OCI-LY3 (cell line): ENCODE data around the gene TUBGCP2.
A peak's percentile ranks its signal among the peaks of the same experiment; 100 is the strongest.

ENCODE experiments used
- H2AFZ ChIP-seq: fragments of 200-600, 300-600 bp; shearing (Covaris generic); 2 replicates; pipeline ENCODE4 v1.6.0; 2014; ENCODE audit warnings: antibody characterized with exemption, low read depth, low read length
- H3K27ac ChIP-seq: fragments of 200-600, 300-600 bp; sonication (generic); 2 replicates; pipeline ENCODE4 v1.5.1; 2014; ENCODE audit warnings: mild to moderate bottlenecking, low read length, moderate library complexity, mixed read lengths
- H3K27me3 ChIP-seq: fragments of 200-600, 300-600 bp; sonication (generic); 2 replicates; pipeline ENCODE4 v1.6.1; 2014; ENCODE audit warnings: low read depth, low read length, mixed read lengths
- H3K36me3 ChIP-seq: fragments of 200-600, 300-600 bp; sonication (generic); replicated peaks from 2 replicates; pipeline ENCODE3; 2014; ENCODE audit warnings: low read depth, low read length, mixed read lengths
- H3K4me1 ChIP-seq: fragments of 300-600, 200-600 bp; sonication (generic); 2 replicates; pipeline ENCODE4 v1.6.1; 2014; ENCODE audit warnings: low read length, mixed read lengths
- H3K4me2 ChIP-seq: fragments of 200-600, 300-600 bp; sonication (generic); 2 replicates; pipeline ENCODE4 v1.6.1; 2014; ENCODE audit warnings: low read length, mixed read lengths
- H3K4me3 ChIP-seq: fragments of 300-600, 200-600 bp; sonication (generic); 2 replicates; pipeline ENCODE4 v1.5.1; 2014; ENCODE audit warnings: antibody characterized with exemption, mild to moderate bottlenecking, low read length, moderate library complexity
- H3K79me2 ChIP-seq: fragments of 300-600, 200-600 bp; shearing (Covaris generic); 2 replicates; pipeline ENCODE4 v1.6.1; 2014; ENCODE audit warnings: mild to moderate bottlenecking, low read length, mixed read lengths
- H3K9ac ChIP-seq: fragments of 300-600, 200-600 bp; shearing (Covaris generic); 2 replicates; pipeline ENCODE4 v1.6.0; 2014; ENCODE audit warnings: mild to moderate bottlenecking, low read length, moderate library complexity
- H3K9me3 ChIP-seq: fragments of 200-600, 300-600 bp; shearing (Covaris generic); 2 replicates; pipeline ENCODE4 v1.6.1; 2014; ENCODE audit warnings: low read length, mixed read lengths; ENCODE audit not compliant: insufficient read depth
- H4K20me1 ChIP-seq: fragments of 200-600, 300-600 bp; sonication (generic); 2 replicates; pipeline ENCODE4 v1.6.1; 2016; ENCODE audit warnings: low read length, mixed read lengths; ENCODE audit not compliant: insufficient read depth
- CTCF ChIP-seq: fragments of 200-600, 300-600 bp; sonication (generic); IDR thresholded peaks from 2 replicates; pipeline ENCODE4 v1.5.1; 2014; ENCODE audit warnings: antibody characterized with exemption, low read length, low read depth
- EZH2phosphoT487 ChIP-seq: fragments of 200-600 bp; shearing (Covaris generic); IDR thresholded peaks from 2 replicates; pipeline ENCODE4 v1.6.1; 2018; ENCODE audit warnings: antibody characterized with exemption, mixed run types, low read depth

The TUBGCP2 gene

GRCh38 chr10:133242611-133243356, 65.9 kb downstream of the TUBGCP2 start:
- Histone ChIP-seq H3K79me2 (no peaks in the 10 kb centered on the region), H3K4me1 (peaks cover 13% of the 10 kb centered on the region; the same call in 1 of the 2 replicates), H3K27ac (no peak overlapping the region), H3K27me3 (peaks cover 10% of the 10 kb centered on the region; the same call in 1 of the 2 replicates), H2AFZ (no peak overlapping the region), H3K36me3 (no peaks in the 10 kb centered on the region), H3K9me3 (no peaks in the 10 kb centered on the region), H3K4me3 (no peak overlapping the region), H3K4me2 (no peak overlapping the region), H4K20me1 (no peaks in the 10 kb centered on the region), H3K9ac (no peak overlapping the region)
- TF ChIP-seq CTCF (no peak), EZH2phosphoT487 (no peak)

GRCh38 chr10:133241501-133242205, 67.0 kb downstream of the TUBGCP2 start:
- Histone ChIP-seq H3K4me2 (peak overlapping the region; percentile 69), H3K36me3 (no peaks in the 10 kb centered on the region)
- TF ChIP-seq CTCF, result no peak
- no peak for TF ChIP-seq EZH2phosphoT487

GRCh38 chr10:133239990-133240389, 68.7 kb downstream of the TUBGCP2 start:
- no peak overlapping the region for H2AFZ ChIP-seq
- H3K36me3 ChIP-seq, result no peaks in the 10 kb centered on the region
- H3K27me3 ChIP-seq, result peaks cover 10% of the 10 kb centered on the region; the same call in 1 of the 2 replicates
- no peak overlapping the region for H3K27ac ChIP-seq
- H3K4me2 ChIP-seq, result no peak overlapping the region
- H3K79me2 ChIP-seq, result no peaks in the 10 kb centered on the region
- no peak overlapping the region for H3K4me3 ChIP-seq
- H3K4me1 ChIP-seq, result peaks cover 13% of the 10 kb centered on the region; the same call in 1 of the 2 replicates
- no peak overlapping the region for H3K9ac ChIP-seq
- H4K20me1 ChIP-seq, result no peaks in the 10 kb centered on the region
- no peaks in the 10 kb centered on the region for H3K9me3 ChIP-seq
- TF ChIP-seq EZH2phosphoT487, result no peak

More at GRCh38 chr10:133241501-133242205, 67.0 kb downstream of the TUBGCP2 start:
- Histone ChIP-seq H4K20me1 (no peaks in the 10 kb centered on the region), H3K9ac (no peak overlapping the region), H3K4me1 (peaks cover 13% of the 10 kb centered on the region; the same call in 1 of the 2 replicates), H2AFZ (peak overlapping the region; percentile 40; the same call in 1 of the 2 replicates), H3K4me3 (peak overlapping the region; percentile 66), H3K27me3 (peaks cover 10% of the 10 kb centered on the region; the same call in 1 of the 2 replicates), H3K9me3 (no peaks in the 10 kb centered on the region), H3K27ac (no peak overlapping the region), H3K79me2 (no peaks in the 10 kb centered on the region)

GRCh38 chr10:133238466-133238804, 70.2 kb downstream of the TUBGCP2 start:
- Histone ChIP-seq H3K9ac (no peak overlapping the region), H3K9me3 (no peaks in the 10 kb centered on the region), H3K4me2 (no peak overlapping the region), H4K20me1 (no peaks in the 10 kb centered on the region), H3K27ac (no peak overlapping the region), H3K4me1 (peaks cover 13% of the 10 kb centered on the region; the same call in 1 of the 2 replicates), H3K4me3 (no peak overlapping the region), H2AFZ (no peak overlapping the region), H3K36me3 (no peaks in the 10 kb centered on the region), H3K27me3 (peaks cover 10% of the 10 kb centered on the region; the same call in 1 of the 2 replicates), H3K79me2 (no peaks in the 10 kb centered on the region)
- TF ChIP-seq EZH2phosphoT487 (no peak), CTCF (no peak)
